Measurements from ENCODE around the gene CIT. TPM values are rescaled to one million over a fixed set of nuclear protein-coding genes. Genes with fewer than 3 reads are reported as not detected.

CIT gene
- total and polyA plus RNA-seq, 7 donors: 1.2 to 9.2 (median 5.4) TPM

- intact Hi-C loops (cut with DNase I): no loop called here
These were observed 12.5 kb downstream of the CIT start for GRCh38 chr12:119864591-119864990.

DNA sequence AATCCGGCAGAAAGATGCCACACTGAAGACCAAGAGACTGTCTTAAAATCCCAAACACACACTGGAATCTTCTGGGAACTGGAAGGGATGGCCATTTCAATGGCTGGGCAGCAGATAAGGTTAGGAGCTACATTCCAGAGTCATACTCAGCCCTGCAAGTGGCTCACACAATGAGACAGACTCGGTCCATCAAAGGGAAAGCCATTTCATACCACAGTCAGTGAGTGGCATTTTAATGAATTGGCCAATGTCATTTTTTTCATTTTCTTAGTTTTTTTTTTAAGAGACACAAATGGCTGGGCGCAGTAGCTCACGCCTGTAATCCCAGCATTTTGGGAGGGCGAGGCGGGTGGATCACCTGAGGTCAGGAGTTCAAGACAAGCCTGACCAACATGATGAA is 17.9 kb downstream of the CIT start:
- WGBS, 2 donors: 97% methylated on average over 6 of the region's 6 CpGs
- no peak for DNase-seq

More at GRCh38 chr12:119864591-119864990, 12.5 kb downstream of the CIT start:
- no peak overlapping the region for H3K4me3 ChIP-seq
- no peak overlapping the region for H3K27ac ChIP-seq
- peaks cover 0 to 3% (median 0%) of the 10 kb centered on the region in 3 donors for H3K27me3 ChIP-seq
- H3K4me1 ChIP-seq: no peaks in the 10 kb centered on the region
- no peaks in the 10 kb centered on the region for H3K9me3 ChIP-seq
- WGBS, 2 donors: 96% methylated on average over 2 of the region's 2 CpGs
- TF ChIP-seq, protein P1, sequence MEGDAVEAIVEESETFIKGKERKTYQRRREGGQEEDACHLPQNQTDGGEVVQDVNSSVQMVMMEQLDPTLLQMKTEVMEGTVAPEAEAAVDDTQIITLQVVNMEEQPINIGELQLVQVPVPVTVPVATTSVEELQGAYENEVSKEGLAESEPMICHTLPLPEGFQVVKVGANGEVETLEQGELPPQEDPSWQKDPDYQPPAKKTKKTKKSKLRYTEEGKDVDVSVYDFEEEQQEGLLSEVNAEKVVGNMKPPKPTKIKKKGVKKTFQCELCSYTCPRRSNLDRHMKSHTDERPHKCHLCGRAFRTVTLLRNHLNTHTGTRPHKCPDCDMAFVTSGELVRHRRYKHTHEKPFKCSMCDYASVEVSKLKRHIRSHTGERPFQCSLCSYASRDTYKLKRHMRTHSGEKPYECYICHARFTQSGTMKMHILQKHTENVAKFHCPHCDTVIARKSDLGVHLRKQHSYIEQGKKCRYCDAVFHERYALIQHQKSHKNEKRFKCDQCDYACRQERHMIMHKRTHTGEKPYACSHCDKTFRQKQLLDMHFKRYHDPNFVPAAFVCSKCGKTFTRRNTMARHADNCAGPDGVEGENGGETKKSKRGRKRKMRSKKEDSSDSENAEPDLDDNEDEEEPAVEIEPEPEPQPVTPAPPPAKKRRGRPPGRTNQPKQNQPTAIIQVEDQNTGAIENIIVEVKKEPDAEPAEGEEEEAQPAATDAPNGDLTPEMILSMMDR (IDR thresholded peaks at IDR 0.05): no peak
- TF ChIP-seq POLR2A (IDR thresholded peaks at IDR 0.05): no peak
- no peak for TF ChIP-seq POLR2AphosphoS5 (IDR thresholded peaks at IDR 0.05)
- TF ChIP-seq EP300 (IDR thresholded peaks at IDR 0.05): no peak
- DNase-seq: no peak
- no peaks in the 10 kb centered on the region for H3K36me3 ChIP-seq

DNA sequence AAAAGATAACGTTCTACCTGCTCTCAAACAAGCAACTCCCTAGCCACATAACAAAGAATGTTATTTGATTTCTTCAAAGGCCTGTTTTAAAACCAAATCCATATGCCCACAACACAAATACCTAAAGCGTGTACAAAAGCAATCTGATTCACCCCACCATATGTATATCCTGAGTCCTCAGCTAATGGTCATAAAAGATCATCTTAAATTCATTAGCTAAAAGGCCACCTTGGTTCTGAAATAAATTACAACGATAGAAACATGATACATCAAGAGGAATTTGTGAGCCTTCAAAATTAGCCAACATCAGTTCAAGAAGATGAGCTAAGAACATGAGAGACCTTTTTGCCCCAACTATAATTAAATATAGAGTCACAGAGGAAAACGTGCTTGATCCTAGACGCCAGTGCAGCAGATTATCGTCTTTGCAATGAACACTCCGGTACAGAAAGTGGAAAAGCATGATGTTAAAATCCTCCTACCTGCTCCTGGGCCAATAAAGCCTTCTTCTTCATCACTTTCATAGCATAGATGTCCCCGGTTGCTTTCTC is 20.0 kb downstream of the CIT start:
- 90 to 96% methylated on average over 8 of the region's 8 CpGs for WGBS, 2 donors
- DNase-seq: no peak
- H3K4me1 ChIP-seq: no peaks in the 10 kb centered on the region
- no peak overlapping the region for H3K4me3 ChIP-seq
- no peaks in the 10 kb centered on the region for H3K9me3 ChIP-seq
- no peak overlapping the region for H3K27ac ChIP-seq
- TF ChIP-seq POLR2A (IDR thresholded peaks at IDR 0.05) (no peak), POLR2AphosphoS5 (IDR thresholded peaks at IDR 0.05) (no peak), EP300 (IDR thresholded peaks at IDR 0.05) (no peak)
- TF ChIP-seq, protein P1 (IDR thresholded peaks at IDR 0.05): no peak
- no peaks in the 10 kb centered on the region for H3K27me3 ChIP-seq
- intact Hi-C loops (cut with DNase I): no loop called here
- H3K36me3 ChIP-seq: no peaks in the 10 kb centered on the region

More for the DNA sequence above, 17.9 kb downstream of the CIT start:
- Histone ChIP-seq H3K27me3 (no peaks in the 10 kb centered on the region), H3K36me3 (no peaks in the 10 kb centered on the region), H3K4me1 (no peaks in the 10 kb centered on the region), H3K27ac (no peak overlapping the region), H3K9me3 (no peaks in the 10 kb centered on the region), H3K4me3 (no peak overlapping the region)
- intact Hi-C loops (cut with DNase I): no loop called here
- no peak for TF ChIP-seq POLR2A (IDR thresholded peaks at IDR 0.05)
- TF ChIP-seq, protein P1 (IDR thresholded peaks at IDR 0.05): no peak
- no peak for TF ChIP-seq POLR2AphosphoS5 (IDR thresholded peaks at IDR 0.05)
- TF ChIP-seq EP300 (IDR thresholded peaks at IDR 0.05): no peak

DNA sequence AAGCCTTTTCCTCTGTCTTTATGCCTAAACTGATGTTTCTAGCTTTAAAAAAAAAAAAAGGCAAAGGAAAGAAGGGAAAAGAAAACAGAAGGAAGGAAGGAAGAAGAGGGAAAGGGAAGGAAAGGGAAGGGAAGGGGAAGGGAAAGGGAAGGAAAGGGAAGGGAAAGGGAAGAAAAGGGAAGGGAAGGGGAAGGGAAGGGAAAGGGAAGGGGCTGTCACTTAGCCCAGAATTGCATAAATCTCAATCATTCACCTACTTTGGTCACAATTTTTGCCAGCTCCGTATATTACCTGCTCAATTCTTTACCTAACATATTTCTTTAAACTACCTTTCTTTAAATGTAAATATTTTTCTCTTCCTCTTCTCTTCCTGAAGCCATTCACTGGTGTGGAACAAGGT is 26.8 kb downstream of the CIT start:
- H3K9me3 ChIP-seq: no peaks in the 10 kb centered on the region
- 93 to 98% methylated on average over 1 of the region's 1 CpG for WGBS, 2 donors

More for the DNA sequence above, 26.8 kb downstream of the CIT start:
- no peak overlapping the region for H3K27ac ChIP-seq
- DNase-seq: no peak
- no peaks in the 10 kb centered on the region for H3K27me3 ChIP-seq
- intact Hi-C loops (cut with DNase I): no loop called here
- TF ChIP-seq EP300 (IDR thresholded peaks at IDR 0.05) (no peak), POLR2AphosphoS5 (IDR thresholded peaks at IDR 0.05) (no peak), POLR2A (IDR thresholded peaks at IDR 0.05) (no peak)
- TF ChIP-seq, protein P1 (IDR thresholded peaks at IDR 0.05): no peak
- no peaks in the 10 kb centered on the region for H3K4me1 ChIP-seq
- H3K4me3 ChIP-seq: no peak overlapping the region
- no peaks in the 10 kb centered on the region for H3K36me3 ChIP-seq

Data from sigmoid colon (tissue), 7 donors.